Measurements from ENCODE around the gene FLT3. TPM values are rescaled to one million over a fixed set of nuclear protein-coding genes. Genes with fewer than 3 reads are reported as not detected.

Gene FLT3
- polyA plus RNA-seq, 1 of the 3 experiments (the other 2 are of a cell fraction): not detected

GRCh38 chr13:28097503-28097902, 2.9 kb downstream of the FLT3 start:
- no peaks in the 10 kb centered on the region; a peak in 1 of 4 replicates for H3K4me1 ChIP-seq (ENCODE audit: control insufficient read depth in 1 of 2, insufficient read depth in 2 of 2, low read depth in 1 of 2, low read length in 1 of 2)
- H3K36me3 ChIP-seq (replicated peaks in 1 of 2; ENCODE audit: control insufficient read depth in 1 of 2, insufficient read depth in 2 of 2, low read length in 1 of 2): no peaks in the 10 kb centered on the region
- no peak for DNase-seq
- H3K4me3 ChIP-seq (ENCODE audit: low read depth in 2 of 2, low read length in 1 of 2): no peak overlapping the region
- H2AFZ ChIP-seq (ENCODE audit: low read depth): no peak overlapping the region
- H3K9me3 ChIP-seq: no peaks in the 10 kb centered on the region
- no peak overlapping the region for H3K4me2 ChIP-seq
- under 1% methylated on average over 3 of the region's 3 CpGs for WGBS (ENCODE audit: low lambda C conversion rate)
- peaks cover 64% of the 10 kb centered on the region for H3K27me3 ChIP-seq (ENCODE audit: insufficient read depth)
- no peak for TF ChIP-seq USF2 (IDR thresholded peaks at IDR 0.05; ENCODE audit: borderline replicate concordance, low read depth, low read length)
- TF ChIP-seq EP300 (IDR thresholded peaks at IDR 0.05; ENCODE audit: borderline replicate concordance in 1 of 2, low read depth in 1 of 2, low read length in 1 of 2): no peak
- no peak for TF ChIP-seq TEAD4 (IDR thresholded peaks at IDR 0.05; ENCODE audit: borderline replicate concordance, insufficient read depth)
- POLR2A ChIA-PET: no interaction called here
- H3K9ac ChIP-seq: no peak overlapping the region
- CTCF ChIA-PET: interaction anchor here (2.0 kb wide), 1 partner anchor 20 kb away, joined by 7 read pairs; no protein-coding TSS in a partner anchor
- H3K79me2 ChIP-seq (ENCODE audit: insufficient read depth): no peaks in the 10 kb centered on the region
- H3K9me2 ChIP-seq: no peaks in the 10 kb centered on the region
- H3K27ac ChIP-seq (ENCODE audit: low read depth in 2 of 2, low read length in 1 of 2): no peak overlapping the region
- H4K20me1 ChIP-seq (ENCODE audit: insufficient read depth): no peaks in the 10 kb centered on the region
- no peaks in the 10 kb centered on the region for H3F3A ChIP-seq (replicated peaks; ENCODE audit: insufficient read depth)

- Histone ChIP-seq H2AFZ (ENCODE audit: low read depth) (no peak overlapping the region), H3K4me2 (no peak overlapping the region), H3K9me2 (no peaks in the 10 kb centered on the region), H3K27me3 (ENCODE audit: insufficient read depth) (peaks cover 34% of the 10 kb centered on the region), H3K4me1 (ENCODE audit: control insufficient read depth in 1 of 2, insufficient read depth in 2 of 2, low read depth in 1 of 2, low read length in 1 of 2) (no peaks in the 10 kb centered on the region), H3K9me3 (no peaks in the 10 kb centered on the region), H3K9ac (no peak overlapping the region), H3K79me2 (ENCODE audit: insufficient read depth) (no peaks in the 10 kb centered on the region), H3K27ac (ENCODE audit: low read depth in 2 of 2, low read length in 1 of 2) (no peak overlapping the region), H3K36me3 (replicated peaks in 1 of 2; ENCODE audit: control insufficient read depth in 1 of 2, insufficient read depth in 2 of 2, low read length in 1 of 2) (no peaks in the 10 kb centered on the region), H3K4me3 (ENCODE audit: low read depth in 2 of 2, low read length in 1 of 2) (no peak overlapping the region), H3F3A (replicated peaks; ENCODE audit: insufficient read depth) (no peaks in the 10 kb centered on the region), H4K20me1 (ENCODE audit: insufficient read depth) (no peaks in the 10 kb centered on the region)
- DNase-seq: no peak
- 4% methylated on average over 4 of the region's 4 CpGs for WGBS (ENCODE audit: low lambda C conversion rate)
- TF ChIP-seq ZBTB33 (IDR thresholded peaks at IDR 0.05; ENCODE audit: borderline replicate concordance, low read depth): no peak
- no peak for TF ChIP-seq TEAD4 (IDR thresholded peaks at IDR 0.05; ENCODE audit: borderline replicate concordance, insufficient read depth)
- no peak for TF ChIP-seq MAX (IDR thresholded peaks at IDR 0.05; ENCODE audit: low read depth)
- no peak for TF ChIP-seq TAF1 (IDR thresholded peaks at IDR 0.05; ENCODE audit: borderline replicate concordance, low read depth, low read length)
- no peak for TF ChIP-seq YY1 (IDR thresholded peaks at IDR 0.05; ENCODE audit: low read depth)
- POLR2A ChIA-PET: no interaction called here
- CTCF ChIA-PET: no interaction called here
These were observed 6.1 kb downstream of the FLT3 start for GRCh38 chr13:28094306-28094705.

- CTCF ChIA-PET: no interaction called here
- no peaks in the 10 kb centered on the region for H4K20me1 ChIP-seq (ENCODE audit: insufficient read depth)
- no peak overlapping the region for H3K9ac ChIP-seq
- no peak for DNase-seq
- H2AFZ ChIP-seq (ENCODE audit: low read depth): no peak overlapping the region
- H3K4me3 ChIP-seq (ENCODE audit: low read depth in 2 of 2, low read length in 1 of 2): no peak overlapping the region
- H3K9me3 ChIP-seq: no peaks in the 10 kb centered on the region
- H3K4me1 ChIP-seq (ENCODE audit: control insufficient read depth in 1 of 2, insufficient read depth in 2 of 2, low read depth in 1 of 2, low read length in 1 of 2): no peaks in the 10 kb centered on the region
- H3K27me3 ChIP-seq (ENCODE audit: insufficient read depth): peaks cover 30% of the 10 kb centered on the region
- H3K27ac ChIP-seq (ENCODE audit: low read depth in 2 of 2, low read length in 1 of 2): no peak overlapping the region
- H3K36me3 ChIP-seq (replicated peaks in 1 of 2; ENCODE audit: control insufficient read depth in 1 of 2, insufficient read depth in 2 of 2, low read length in 1 of 2): no peaks in the 10 kb centered on the region
- POLR2A ChIA-PET: no interaction called here
- TF ChIP-seq TEAD4 (IDR thresholded peaks at IDR 0.05; ENCODE audit: borderline replicate concordance, insufficient read depth): no peak
- TF ChIP-seq RFX5 (IDR thresholded peaks at IDR 0.05; ENCODE audit: low read length): no peak
- TF ChIP-seq MEF2A (IDR thresholded peaks at IDR 0.05; ENCODE audit: borderline replicate concordance, low read depth): no peak
- TF ChIP-seq YY1 (IDR thresholded peaks at IDR 0.05; ENCODE audit: low read depth): no peak
- H3F3A ChIP-seq (replicated peaks; ENCODE audit: insufficient read depth): no peaks in the 10 kb centered on the region
- H3K9me2 ChIP-seq: no peaks in the 10 kb centered on the region
- no peaks in the 10 kb centered on the region for H3K79me2 ChIP-seq (ENCODE audit: insufficient read depth)
- 1% methylated on average over 5 of the region's 5 CpGs for WGBS (ENCODE audit: low lambda C conversion rate)
- no peak overlapping the region for H3K4me2 ChIP-seq
These were observed 6.5 kb downstream of the FLT3 start for GRCh38 chr13:28093881-28094280.
